Measurements from ENCODE around the gene RNASE4. TPM values are rescaled to one million over a fixed set of nuclear protein-coding genes. Genes with fewer than 3 reads are reported as not detected.

RNASE4 gene
- total and polyA plus RNA-seq, 2 donors (not counting 3 experiments of a cell fraction or from before 2014, with no cell fraction given), result 6.9 to 27.4 TPM

DNA sequence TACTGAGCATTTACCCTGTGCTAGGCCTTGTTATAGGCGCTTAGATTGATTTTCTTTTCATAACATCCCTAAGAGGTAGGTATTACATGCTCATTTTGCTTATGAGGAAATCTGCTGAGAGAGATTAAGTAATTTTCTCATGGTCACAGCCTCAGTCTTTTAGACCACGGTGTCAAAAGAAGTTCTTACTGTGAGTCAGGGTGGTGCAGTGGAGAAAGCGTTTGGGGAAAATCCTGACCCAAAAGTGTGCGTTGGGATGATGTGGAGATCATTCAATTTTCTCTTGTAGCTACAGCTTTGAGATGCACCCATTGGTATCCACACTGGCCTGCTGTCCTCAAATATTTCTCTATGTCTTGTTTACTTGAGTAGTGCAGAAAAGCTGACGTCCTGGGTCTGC, 12.4 kb downstream of the RNASE4 start:
- peaks cover 11% of the 10 kb centered on the region for H3K4me1 ChIP-seq (ENCODE audit: control insufficient read depth, extremely low read depth, insufficient read depth, low read length)
- no peaks in the 10 kb centered on the region for H3K9me1 ChIP-seq (replicated peaks; ENCODE audit: control insufficient read depth, extremely low read depth, insufficient read depth, low read length)
- POLR2A ChIA-PET, result interaction anchor here (0.5 kb wide), 1 partner anchor 519 kb away, joined by 5 read pairs; no protein-coding TSS in a partner anchor
- no TSS peak for BruUV-seq (replicated peaks)
- H3K79me2 ChIP-seq (ENCODE audit: control insufficient read depth, insufficient read depth, low read length), result no peaks in the 10 kb centered on the region
- FAIRE-seq (no peak), DNase-seq (ENCODE audit: low read depth, low spot score) (no peak)
- H3K9ac ChIP-seq (replicated peaks; ENCODE audit: extremely low read depth, insufficient read depth, low read length), result no peak overlapping the region
- H3K4me2 ChIP-seq (ENCODE audit: insufficient read depth, low read length), result no peak overlapping the region
- CTCF ChIA-PET, result interaction anchor here (0.7 to 5.1 kb wide), 19 partner anchors 11 to 343 kb away, joined by 3 to 96 read pairs (median 5); partner anchors contain the start of gene RNASE1
- dilution Hi-C loops (cut with MboI; ENCODE audit: extremely low pct_ligation_motif_present, low sequenced_read_pairs), result no loop called here
- intact Hi-C loops (cut with micrococcal nuclease), result loop anchor here (1.0 to 10.0 kb wide), 6 partner anchors 62 to 274 kb away; partner anchors contain the start of gene RNASE1
- H3K36me3 ChIP-seq (ENCODE audit: control insufficient read depth in 2 of 2, extremely low read depth in 1 of 2, insufficient read depth in 2 of 2, low read length in 2 of 2), result no peaks in the 10 kb centered on the region
- TF ChIP-seq JUN (IDR thresholded peaks at IDR 0.05; ENCODE audit: borderline replicate concordance, insufficient read depth, insufficient read length, low read depth), result no peak
- TF ChIP-seq MYC (IDR thresholded peaks at IDR 0.05; ENCODE audit: low read depth, low read length), result no peak
- no peak for TF ChIP-seq EZH2 (IDR thresholded peaks at IDR 0.05; ENCODE audit: borderline replicate concordance, low read depth, low read length, severe bottlenecking)
- no peak for TF ChIP-seq POLR2AphosphoS5 (IDR thresholded peaks at IDR 0.05; ENCODE audit: insufficient read depth, low read depth, low read length)
- TF ChIP-seq, protein P1, sequence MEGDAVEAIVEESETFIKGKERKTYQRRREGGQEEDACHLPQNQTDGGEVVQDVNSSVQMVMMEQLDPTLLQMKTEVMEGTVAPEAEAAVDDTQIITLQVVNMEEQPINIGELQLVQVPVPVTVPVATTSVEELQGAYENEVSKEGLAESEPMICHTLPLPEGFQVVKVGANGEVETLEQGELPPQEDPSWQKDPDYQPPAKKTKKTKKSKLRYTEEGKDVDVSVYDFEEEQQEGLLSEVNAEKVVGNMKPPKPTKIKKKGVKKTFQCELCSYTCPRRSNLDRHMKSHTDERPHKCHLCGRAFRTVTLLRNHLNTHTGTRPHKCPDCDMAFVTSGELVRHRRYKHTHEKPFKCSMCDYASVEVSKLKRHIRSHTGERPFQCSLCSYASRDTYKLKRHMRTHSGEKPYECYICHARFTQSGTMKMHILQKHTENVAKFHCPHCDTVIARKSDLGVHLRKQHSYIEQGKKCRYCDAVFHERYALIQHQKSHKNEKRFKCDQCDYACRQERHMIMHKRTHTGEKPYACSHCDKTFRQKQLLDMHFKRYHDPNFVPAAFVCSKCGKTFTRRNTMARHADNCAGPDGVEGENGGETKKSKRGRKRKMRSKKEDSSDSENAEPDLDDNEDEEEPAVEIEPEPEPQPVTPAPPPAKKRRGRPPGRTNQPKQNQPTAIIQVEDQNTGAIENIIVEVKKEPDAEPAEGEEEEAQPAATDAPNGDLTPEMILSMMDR (IDR thresholded peaks at IDR 0.05; ENCODE audit: extremely low read depth in 1 of 2, insufficient read depth in 1 of 2, low read depth in 1 of 2, low read length in 2 of 2), result no peak
- no peak for TF ChIP-seq GATA2 (IDR thresholded peaks at IDR 0.05; ENCODE audit: insufficient read depth, insufficient read length, low read depth, low read length)
- TF ChIP-seq POLR2A (IDR thresholded peaks at IDR 0.05; ENCODE audit: low read depth, low read length), result no peak
- no peak for TF ChIP-seq FOS (IDR thresholded peaks at IDR 0.05; ENCODE audit: borderline replicate concordance, insufficient read depth, low read length)
- TF ChIP-seq, protein P2, sequence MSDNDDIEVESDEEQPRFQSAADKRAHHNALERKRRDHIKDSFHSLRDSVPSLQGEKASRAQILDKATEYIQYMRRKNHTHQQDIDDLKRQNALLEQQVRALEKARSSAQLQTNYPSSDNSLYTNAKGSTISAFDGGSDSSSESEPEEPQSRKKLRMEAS (IDR thresholded peaks at IDR 0.05; ENCODE audit: insufficient read depth, insufficient read length), result no peak
- H3K27me3 ChIP-seq (ENCODE audit: control insufficient read depth in 2 of 2, insufficient read depth in 2 of 2, low read length in 2 of 2), result no peaks in the 10 kb centered on the region
- H3K4me3 ChIP-seq (replicated peaks in 1 of 3; ENCODE audit: insufficient read depth in 1 of 3, low read depth in 1 of 3, low read length in 3 of 3), result no peak overlapping the region
- H3K9me3 ChIP-seq (replicated peaks; ENCODE audit: control insufficient read depth, insufficient read depth, low read length), result no peaks in the 10 kb centered on the region
- H3K27ac ChIP-seq (ENCODE audit: insufficient read depth, low read depth, low read length), result no peak overlapping the region
- H2AFZ ChIP-seq (ENCODE audit: low read depth, low read length), result no peak overlapping the region
- H4K20me1 ChIP-seq (replicated peaks; ENCODE audit: control insufficient read depth, extremely low read depth, insufficient read depth, low read length), result no peaks in the 10 kb centered on the region
